HepG2 (cell line): ENCODE results near the gene TAMALIN. TPM values are rescaled to one million over a fixed set of nuclear protein-coding genes. Genes with fewer than 3 reads are reported as not detected.

Experiments
- KDM3A ChIP-seq: IDR thresholded peaks from 2 replicates; pipeline ENCODE4 v1.6.1; 2018; ENCODE audit warnings: low read depth, missing compliant biosample characterization
- LCORL ChIP-seq, 2 experiments: fragments of 450-650 bp in 1 of 2; sonication (generic) in 1 of 2; formaldehyde crosslinking in 1 of 2; IDR thresholded peaks; 2 replicates each; pipeline versions ENCODE4 v1.5.0 to v1.6.1; 2017 to 2020; ENCODE audit warnings: antibody characterized with exemption in 1 of 2, missing genetic modification reagents in 1 of 2
- SALL1 ChIP-seq: sonication (generic); formaldehyde crosslinking; IDR thresholded peaks from 2 replicates; pipeline ENCODE4 v1.8.0; 2022; ENCODE audit warnings: mild to moderate bottlenecking, missing genetic modification reagents
- TAF15 ChIP-seq: fragments of 200-400 bp; formaldehyde crosslinking; IDR thresholded peaks from one replicate; pipeline ENCODE4 v1.6.1; 2018; ENCODE audit warnings: mild to moderate bottlenecking, low read depth, low read length; ENCODE audit not compliant: poor library complexity, severe bottlenecking
- ZNF446 ChIP-seq: sonication (generic); formaldehyde crosslinking; IDR thresholded peaks from 2 replicates; pipeline ENCODE4 v1.5.0; 2020; ENCODE audit warnings: mild to moderate bottlenecking, missing genetic modification reagents
- ZNF513 ChIP-seq: sonication (generic); formaldehyde crosslinking; conservative IDR thresholded peaks from 2 replicates; pipeline ENCODE4 v1.5.0; 2020; ENCODE audit warnings: missing genetic modification reagents
- ZNF747 ChIP-seq: sonication (generic); formaldehyde crosslinking; IDR thresholded peaks from 2 replicates; pipeline ENCODE4 v1.8.1; 2023; ENCODE audit warnings: missing genetic modification reagents, mild to moderate bottlenecking, borderline replicate concordance
- ZNF800 ChIP-seq: sonication (generic); formaldehyde crosslinking; IDR thresholded peaks from 2 replicates; pipeline ENCODE4 v1.4.0; 2020; ENCODE audit warnings: missing genetic modification reagents
- ZNF883 ChIP-seq: sonication (generic); formaldehyde crosslinking; IDR thresholded peaks from 2 replicates; pipeline ENCODE4 v1.5.1; 2020; ENCODE audit warnings: mild to moderate bottlenecking, missing genetic modification reagents; ENCODE audit errors: not compliant biosample characterization
- ZSCAN22 ChIP-seq: sonication (generic); formaldehyde crosslinking; IDR thresholded peaks from 2 replicates; pipeline ENCODE4 v1.4.0; 2020; ENCODE audit warnings: mild to moderate bottlenecking, missing genetic modification reagents
- polyA plus RNA-seq, 8 experiments: library from polyadenylated mRNA; depleted of rRNA in 3 of 8; stranded (reverse) in 7 of 8; unstranded in 1 of 8; fragments of >200 nt; fragmentation: Illumina TruSeq in 4 of 8; extraction: Trizol in 4 of 8; gene quantifications; 2 replicates each; pipeline versions ENCODE4 v1.2.1 to v1.2.3, GENCODE V29; 2011 to 2016; ENCODE audit warnings: low read depth in 4 of 8, missing spikeins in 1 of 8, mixed read lengths in 1 of 8; ENCODE audit not compliant: insufficient read depth in 1 of 8
- total RNA-seq, 5 experiments: library from RNA; depleted of rRNA; stranded (reverse); fragments of >200 nt; fragmentation: Illumina TruSeq; extraction: Trizol; gene quantifications; 2 replicates each; pipeline ENCODE4 v1.2.3, GENCODE V29; 2016; ENCODE audit warnings: low read depth in 1 of 5
- TF ChIP-seq, protein P1 (sequence below): sonication (generic); formaldehyde crosslinking; IDR thresholded peaks from 2 replicates; pipeline ENCODE4 v1.8.1; 2023; ENCODE audit warnings: mild to moderate bottlenecking, missing genetic modification reagents
- TF ChIP-seq, protein P2 (sequence below): sonication (generic); formaldehyde crosslinking; IDR thresholded peaks from 2 replicates; pipeline ENCODE4 v1.4.0; 2020; ENCODE audit warnings: missing genetic modification reagents, borderline replicate concordance
- TF ChIP-seq, protein P3 (sequence below): sonication (generic); formaldehyde crosslinking; IDR thresholded peaks from one replicate; pipeline ENCODE4 v1.5.1; 2020; ENCODE audit warnings: mild to moderate bottlenecking, missing genetic modification reagents; ENCODE audit errors: not compliant biosample characterization

Gene TAMALIN
- total and polyA plus RNA-seq, 2 of the 13 experiments (the other 11 are each of a cell fraction or from before 2014, with no cell fraction given): 2.9 to 10.9 TPM

- TF ChIP-seq, protein P1, sequence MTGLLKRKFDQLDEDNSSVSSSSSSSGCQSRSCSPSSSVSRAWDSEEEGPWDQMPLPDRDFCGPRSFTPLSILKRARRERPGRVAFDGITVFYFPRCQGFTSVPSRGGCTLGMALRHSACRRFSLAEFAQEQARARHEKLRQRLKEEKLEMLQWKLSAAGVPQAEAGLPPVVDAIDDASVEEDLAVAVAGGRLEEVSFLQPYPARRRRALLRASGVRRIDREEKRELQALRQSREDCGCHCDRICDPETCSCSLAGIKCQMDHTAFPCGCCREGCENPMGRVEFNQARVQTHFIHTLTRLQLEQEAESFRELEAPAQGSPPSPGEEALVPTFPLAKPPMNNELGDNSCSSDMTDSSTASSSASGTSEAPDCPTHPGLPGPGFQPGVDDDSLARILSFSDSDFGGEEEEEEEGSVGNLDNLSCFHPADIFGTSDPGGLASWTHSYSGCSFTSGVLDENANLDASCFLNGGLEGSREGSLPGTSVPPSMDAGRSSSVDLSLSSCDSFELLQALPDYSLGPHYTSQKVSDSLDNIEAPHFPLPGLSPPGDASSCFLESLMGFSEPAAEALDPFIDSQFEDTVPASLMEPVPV: no peak
- TF ChIP-seq LCORL (IDR thresholded peaks at IDR 0.05): no peak
- no peak; the same call in 1 of the 2 replicates for TF ChIP-seq LCORL (CRISPR knock-in tag; IDR thresholded peaks at IDR 0.05)
- TF ChIP-seq, protein P2, sequence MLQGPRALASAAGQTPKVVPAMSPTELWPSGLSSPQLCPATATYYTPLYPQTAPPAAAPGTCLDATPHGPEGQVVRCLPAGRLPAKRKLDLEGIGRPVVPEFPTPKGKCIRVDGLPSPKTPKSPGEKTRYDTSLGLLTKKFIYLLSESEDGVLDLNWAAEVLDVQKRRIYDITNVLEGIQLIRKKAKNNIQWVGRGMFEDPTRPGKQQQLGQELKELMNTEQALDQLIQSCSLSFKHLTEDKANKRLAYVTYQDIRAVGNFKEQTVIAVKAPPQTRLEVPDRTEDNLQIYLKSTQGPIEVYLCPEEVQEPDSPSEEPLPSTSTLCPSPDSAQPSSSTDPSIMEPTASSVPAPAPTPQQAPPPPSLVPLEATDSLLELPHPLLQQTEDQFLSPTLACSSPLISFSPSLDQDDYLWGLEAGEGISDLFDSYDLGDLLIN (CRISPR knock-in tag): no peak
- 0 out of 2 replicates have a peak, but pooled peaks have one; percentile 45 for TF ChIP-seq KDM3A (CRISPR knock-in tag)
- no peak for TF ChIP-seq TAF15
- no peak for TF ChIP-seq ZNF513 (CRISPR knock-in tag)
- peak; percentile 39; the same call in 1 of the 2 replicates for TF ChIP-seq SALL1 (CRISPR knock-in tag)
- TF ChIP-seq ZSCAN22 (CRISPR knock-in tag): no peak
- TF ChIP-seq, protein P3, sequence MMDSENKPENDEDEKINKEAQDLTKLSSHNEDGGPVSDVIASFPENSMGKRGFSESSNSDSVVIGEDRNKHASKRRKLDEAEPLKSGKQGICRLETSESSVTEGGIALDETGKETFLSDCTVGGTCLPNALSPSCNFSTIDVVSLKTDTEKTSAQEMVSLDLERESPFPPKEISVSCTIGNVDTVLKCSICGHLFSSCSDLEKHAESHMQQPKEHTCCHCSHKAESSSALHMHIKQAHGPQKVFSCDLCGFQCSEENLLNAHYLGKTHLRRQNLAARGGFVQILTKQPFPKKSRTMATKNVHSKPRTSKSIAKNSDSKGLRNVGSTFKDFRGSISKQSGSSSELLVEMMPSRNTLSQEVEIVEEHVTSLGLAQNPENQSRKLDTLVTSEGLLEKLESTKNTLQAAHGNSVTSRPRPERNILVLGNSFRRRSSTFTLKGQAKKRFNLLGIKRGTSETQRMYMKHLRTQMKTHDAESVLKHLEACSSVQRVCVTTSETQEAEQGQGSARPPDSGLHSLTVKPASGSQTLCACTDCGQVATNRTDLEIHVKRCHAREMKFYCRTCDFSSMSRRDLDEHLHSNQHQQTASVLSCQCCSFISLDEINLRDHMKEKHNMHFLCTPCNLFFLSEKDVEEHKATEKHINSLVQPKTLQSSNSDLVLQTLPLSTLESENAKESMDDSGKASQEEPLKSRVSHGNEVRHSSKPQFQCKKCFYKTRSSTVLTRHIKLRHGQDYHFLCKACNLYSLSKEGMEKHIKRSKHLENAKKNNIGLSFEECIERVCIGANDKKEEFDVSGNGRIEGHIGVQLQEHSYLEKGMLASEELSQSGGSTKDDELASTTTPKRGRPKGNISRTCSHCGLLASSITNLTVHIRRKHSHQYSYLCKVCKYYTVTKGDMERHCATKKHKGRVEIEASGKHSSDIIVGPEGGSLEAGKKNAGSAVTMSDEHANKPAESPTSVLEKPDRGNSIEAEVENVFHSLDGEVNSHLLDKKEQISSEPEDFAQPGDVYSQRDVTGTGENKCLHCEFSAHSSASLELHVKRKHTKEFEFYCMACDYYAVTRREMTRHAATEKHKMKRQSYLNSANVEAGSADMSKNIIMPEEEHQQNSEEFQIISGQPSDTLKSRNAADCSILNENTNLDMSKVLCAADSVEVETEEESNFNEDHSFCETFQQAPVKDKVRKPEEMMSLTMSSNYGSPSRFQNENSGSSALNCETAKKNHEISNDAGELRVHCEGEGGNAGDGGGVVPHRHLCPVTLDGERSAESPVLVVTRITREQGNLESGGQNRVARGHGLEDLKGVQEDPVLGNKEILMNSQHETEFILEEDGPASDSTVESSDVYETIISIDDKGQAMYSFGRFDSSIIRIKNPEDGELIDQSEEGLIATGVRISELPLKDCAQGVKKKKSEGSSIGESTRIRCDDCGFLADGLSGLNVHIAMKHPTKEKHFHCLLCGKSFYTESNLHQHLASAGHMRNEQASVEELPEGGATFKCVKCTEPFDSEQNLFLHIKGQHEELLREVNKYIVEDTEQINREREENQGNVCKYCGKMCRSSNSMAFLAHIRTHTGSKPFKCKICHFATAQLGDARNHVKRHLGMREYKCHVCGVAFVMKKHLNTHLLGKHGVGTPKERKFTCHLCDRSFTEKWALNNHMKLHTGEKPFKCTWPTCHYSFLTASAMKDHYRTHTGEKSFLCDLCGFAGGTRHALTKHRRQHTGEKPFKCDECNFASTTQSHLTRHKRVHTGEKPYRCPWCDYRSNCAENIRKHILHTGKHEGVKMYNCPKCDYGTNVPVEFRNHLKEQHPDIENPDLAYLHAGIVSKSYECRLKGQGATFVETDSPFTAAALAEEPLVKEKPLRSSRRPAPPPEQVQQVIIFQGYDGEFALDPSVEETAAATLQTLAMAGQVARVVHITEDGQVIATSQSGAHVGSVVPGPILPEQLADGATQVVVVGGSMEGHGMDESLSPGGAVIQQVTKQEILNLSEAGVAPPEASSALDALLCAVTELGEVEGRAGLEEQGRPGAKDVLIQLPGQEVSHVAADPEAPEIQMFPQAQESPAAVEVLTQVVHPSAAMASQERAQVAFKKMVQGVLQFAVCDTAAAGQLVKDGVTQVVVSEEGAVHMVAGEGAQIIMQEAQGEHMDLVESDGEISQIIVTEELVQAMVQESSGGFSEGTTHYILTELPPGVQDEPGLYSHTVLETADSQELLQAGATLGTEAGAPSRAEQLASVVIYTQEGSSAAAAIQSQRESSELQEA (CRISPR knock-in tag): no peak
- TF ChIP-seq ZNF446 (CRISPR knock-in tag): no peak
- TF ChIP-seq ZNF800 (CRISPR knock-in tag): peak; percentile 46; the same call in 1 of the 2 replicates
- TF ChIP-seq ZNF747 (CRISPR knock-in tag): peak; percentile 25; the same call in 1 of the 2 replicates
- TF ChIP-seq ZNF883 (CRISPR knock-in tag): no peak
These were observed 26.2 kb downstream of the TAMALIN start (continued) for GRCh38 chr12:52032804-52033445.
